Smooth muscle cell (in vitro differentiated cells): ENCODE results near the gene BRD7. TPM values are rescaled to one million over a fixed set of nuclear protein-coding genes. Genes with fewer than 3 reads are reported as not detected.

ENCODE experiments used
- DNase-seq: peaks from one replicate; lab custom pipeline; 2025; ENCODE audit not compliant: unreplicated experiment; lab: John Stamatoyannopoulos, UW
- H2AFZ ChIP-seq: fragments of 200-600 bp; sonication (generic); 2 replicates; pipeline ENCODE4 v1.6.0; 2016; ENCODE audit warnings: antibody characterized with exemption, low read depth, mild to moderate bottlenecking
- H3F3A ChIP-seq: fragments of 200-600 bp; sonication (generic); 2 replicates; pipeline ENCODE4 v1.6.0; 2017; ENCODE audit warnings: antibody characterized with exemption, low read depth
- H3K27ac ChIP-seq: fragments of 200-600 bp; sonication (generic); 2 replicates; pipeline ENCODE4 v1.5.1; 2016; ENCODE audit warnings: low read depth, mild to moderate bottlenecking
- H3K27me3 ChIP-seq: fragments of 200-600 bp; sonication (generic); 2 replicates; pipeline ENCODE4 v1.6.1; 2016; ENCODE audit warnings: low read depth, mild to moderate bottlenecking
- H3K36me3 ChIP-seq: fragments of 200-600 bp; sonication (generic); 2 replicates; pipeline ENCODE4 v1.5.1; 2016; ENCODE audit warnings: low read depth
- H3K4me1 ChIP-seq: fragments of 200-600 bp; sonication (generic); 2 replicates; pipeline ENCODE4 v1.5.1; 2016; ENCODE audit warnings: low read depth
- H3K4me2 ChIP-seq: fragments of 200-600 bp; sonication (generic); 2 replicates; pipeline ENCODE4 v1.6.0; 2016; ENCODE audit warnings: mild to moderate bottlenecking
- H3K4me3 ChIP-seq: fragments of 200-600 bp; sonication (generic); 2 replicates; pipeline ENCODE4 v1.5.1; 2016; ENCODE audit warnings: mild to moderate bottlenecking
- H3K79me2 ChIP-seq: fragments of 200-600 bp; sonication (generic); 2 replicates; pipeline ENCODE4 v1.6.0; 2016; ENCODE audit warnings: low read depth, mild to moderate bottlenecking
- H3K9ac ChIP-seq: fragments of 200-600 bp; sonication (generic); 2 replicates; pipeline ENCODE4 v1.6.0; 2016; ENCODE audit warnings: low read depth
- H3K9me3 ChIP-seq: fragments of 200-600 bp; sonication (generic); replicated peaks from 2 replicates; pipeline ENCODE4 v1.5.1; 2016; ENCODE audit warnings: low read depth
- H4K20me1 ChIP-seq: fragments of 200-600 bp; sonication (generic); 2 replicates; pipeline ENCODE4 v1.6.0; 2016; ENCODE audit warnings: low read depth
- CTCF ChIP-seq: fragments of 200-600 bp; sonication (generic); IDR thresholded peaks from 2 replicates; pipeline ENCODE4 v1.5.1; 2017; ENCODE audit warnings: borderline replicate concordance, mild to moderate bottlenecking, antibody characterized with exemption; ENCODE audit not compliant: insufficient read depth, poor library complexity, severe bottlenecking
- WGBS: methylation state at CpG from one replicate; pipeline ENCODE4 v1.1.7; 2016; ENCODE audit warnings: low lambda C conversion rate; 5-methylcytosine and 5-hydroxymethylcytosine counted together
- polyA plus RNA-seq: library from polyadenylated mRNA; unstranded; fragments of >200 nt; fragmentation: Nextera tagmentation; extraction: Ambion mirVana; gene quantifications from 2 replicates; pipeline ENCODE4 v1.2.1, GENCODE V29; 2016
- total RNA-seq: library from RNA; depleted of rRNA; stranded (reverse); fragments of >200 nt; gene quantifications from 2 replicates; pipeline ENCODE4 v1.2.3, GENCODE V29; 2014

BRD7 gene
- total and polyA plus RNA-seq, 2 experiments from 2014 or later: 33.9 to 40.4 TPM

GRCh38 chr16:50276801-50277555 is 91.8 kb downstream of the BRD7 start:
- Histone ChIP-seq H3F3A (no peaks in the 10 kb centered on the region), H3K9ac (no peak overlapping the region), H3K27ac (no peak overlapping the region), H3K4me2 (no peak overlapping the region), H3K4me1 (peaks cover 2% of the 10 kb centered on the region), H3K79me2 (peaks cover 9% of the 10 kb centered on the region), H3K9me3 (no peaks in the 10 kb centered on the region), H3K4me3 (no peak overlapping the region), H3K27me3 (no peaks in the 10 kb centered on the region), H3K36me3 (no peaks in the 10 kb centered on the region), H4K20me1 (peaks cover 79% of the 10 kb centered on the region), H2AFZ (no peak overlapping the region)
- no peak for TF ChIP-seq CTCF
- DNase-seq: no peak
- 94% methylated on average over 4 of the region's 4 CpGs for WGBS

- 100% methylated on average over 2 of the region's 2 CpGs for WGBS
- DNase-seq: no peak
These were observed 92.5 kb downstream of the BRD7 start for GRCh38 chr16:50276326-50276640.

GRCh38 chr16:50275428-50276325 is 93.1 kb downstream of the BRD7 start:
- Histone ChIP-seq H3K36me3 (no peaks in the 10 kb centered on the region), H3K27ac (no peak overlapping the region), H3K27me3 (no peaks in the 10 kb centered on the region), H3K4me2 (no peak overlapping the region), H3K9me3 (no peaks in the 10 kb centered on the region), H3F3A (no peaks in the 10 kb centered on the region), H4K20me1 (peaks cover 78% of the 10 kb centered on the region), H2AFZ (no peak overlapping the region), H3K79me2 (peaks cover 9% of the 10 kb centered on the region), H3K4me1 (no peaks in the 10 kb centered on the region), H3K4me3 (no peak overlapping the region), H3K9ac (no peak overlapping the region)
- DNase-seq: no peak
- 87% methylated on average over 12 of the region's 12 CpGs for WGBS
- no peak for TF ChIP-seq CTCF

More at GRCh38 chr16:50276326-50276640, 92.5 kb downstream of the BRD7 start:
- Histone ChIP-seq H2AFZ (no peak overlapping the region), H3F3A (no peaks in the 10 kb centered on the region), H3K4me1 (no peaks in the 10 kb centered on the region), H3K9ac (no peak overlapping the region), H3K36me3 (no peaks in the 10 kb centered on the region), H3K27me3 (no peaks in the 10 kb centered on the region), H3K4me3 (no peak overlapping the region), H3K27ac (no peak overlapping the region), H4K20me1 (peaks cover 78% of the 10 kb centered on the region), H3K79me2 (peaks cover 9% of the 10 kb centered on the region), H3K4me2 (no peak overlapping the region), H3K9me3 (no peaks in the 10 kb centered on the region)
- TF ChIP-seq CTCF: no peak
